GM18508 (cell line): ENCODE measurements around the gene SF1.

Experiments
- ATAC-seq: cut with Tn5 transposase; IDR thresholded peaks from one replicate; pipeline ENCODE4 v1.9.1; 2021; ENCODE audit warnings: moderate number of reproducible peaks; ENCODE audit not compliant: insufficient read depth, unreplicated experiment

SF1 gene

GRCh38 chr11:64751580-64751979, 26.8 kb downstream of the SF1 start:
- ATAC-seq: no peak

- no peak for ATAC-seq
Observed at GRCh38 chr11:64751136-64751535, 27.2 kb downstream of the SF1 start.

DNA sequence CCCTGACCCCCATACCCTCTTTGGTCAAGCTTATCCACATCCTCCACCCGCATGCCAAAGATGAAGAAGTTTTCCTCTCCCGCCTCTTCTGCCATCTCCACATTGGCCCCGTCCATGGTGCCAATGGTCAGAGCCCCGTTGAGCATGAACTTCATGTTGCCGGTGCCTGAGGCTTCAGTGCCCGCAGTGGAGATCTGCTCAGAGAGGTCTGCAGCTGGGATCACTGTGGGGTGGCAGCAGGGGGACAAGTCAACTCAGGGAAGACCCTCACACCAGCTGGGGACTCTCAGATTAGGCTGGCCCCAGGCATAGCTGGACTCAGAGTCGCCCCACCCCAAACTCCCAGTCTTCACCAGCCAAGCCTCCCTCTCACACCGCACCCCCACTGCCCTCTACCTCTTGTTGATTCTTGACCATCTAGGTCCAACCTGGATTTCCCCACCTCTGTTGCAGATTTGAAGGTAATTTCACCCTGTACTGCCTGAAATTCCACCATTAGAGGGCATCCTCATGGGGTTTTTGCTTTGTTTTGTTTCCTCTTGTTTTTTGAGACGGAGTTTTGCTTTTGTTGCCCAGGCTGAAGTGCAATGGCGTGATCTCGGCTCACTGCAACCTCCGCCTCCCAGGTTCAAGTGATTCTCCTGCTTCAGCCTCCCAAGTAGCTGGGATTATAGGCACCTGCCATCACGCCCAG, 27.8 kb downstream of the SF1 start:
- no peak for ATAC-seq

- ATAC-seq: no peak
Observed at GRCh38 chr11:64747961-64748665, 30.2 kb downstream of the SF1 start.

GRCh38 chr11:64746486-64746885, 31.9 kb downstream of the SF1 start:
- no peak for ATAC-seq

GRCh38 chr11:64745521-64746328, 32.6 kb downstream of the SF1 start:
- ATAC-seq: no peak

DNA sequence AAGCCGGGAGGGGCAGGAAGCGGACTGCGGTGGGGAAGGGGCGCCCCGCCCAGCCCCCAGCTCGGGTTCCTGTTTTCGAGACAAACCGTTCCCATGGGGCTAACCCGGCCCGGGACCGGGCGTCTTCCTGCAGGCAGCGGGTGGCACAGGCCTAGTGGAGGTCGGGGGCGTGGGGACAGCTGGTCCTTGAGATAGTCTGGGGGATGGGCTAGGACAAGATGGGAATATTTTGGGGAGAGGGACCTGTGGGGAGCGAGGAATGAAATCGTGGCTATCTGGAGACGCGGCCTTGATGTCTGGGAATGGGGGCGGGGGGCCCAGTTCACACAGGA, 33.2 kb downstream of the SF1 start:
- ATAC-seq: no peak

- ATAC-seq: no peak
Observed at GRCh38 chr11:64744544-64745188, 33.7 kb downstream of the SF1 start.

GRCh38 chr11:64743591-64744543, 34.5 kb downstream of the SF1 start, which contains the start of gene RASGRP2:
Gene RASGRP2 (minus strand): TSS chr11:64744142. CDS start chr11:64742866, 1,276 bp downstream.
- ATAC-seq: no peak

DNA sequence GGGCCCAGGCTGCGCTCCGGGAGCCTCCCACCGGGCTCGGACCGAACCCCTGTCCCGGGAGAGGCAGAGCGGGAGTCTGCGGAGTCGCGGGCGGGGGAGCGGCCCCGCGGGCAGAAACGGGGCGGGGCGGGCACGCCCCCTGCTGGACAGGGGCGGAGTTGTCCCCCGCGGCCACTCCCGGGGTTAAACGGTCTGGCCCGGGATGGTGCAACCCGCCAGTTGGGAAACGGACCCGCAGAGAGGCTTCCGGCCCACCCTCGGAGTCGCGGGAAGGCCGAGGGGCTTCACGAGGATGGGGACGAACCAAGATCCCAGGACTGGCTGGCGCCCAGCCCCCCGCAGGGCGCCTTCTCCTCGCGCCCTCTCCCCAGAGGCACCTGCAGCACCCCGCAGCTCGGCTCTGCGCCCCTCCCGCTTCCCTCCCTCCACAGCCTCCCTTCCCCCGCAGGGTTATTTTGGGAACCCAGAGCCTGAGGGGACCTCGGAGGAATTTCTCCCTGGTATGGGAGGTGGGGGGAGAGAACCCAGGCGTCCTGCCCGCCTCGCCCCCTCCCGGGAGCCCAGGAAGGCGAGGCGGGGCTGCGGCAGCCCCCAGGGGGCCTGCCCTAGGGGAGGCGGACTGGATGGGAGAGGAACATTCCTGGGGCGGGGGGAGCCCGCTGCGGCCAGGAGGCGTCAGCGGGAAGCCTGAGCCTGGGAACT, 35.3 kb downstream of the SF1 start:
- ATAC-seq: no peak

- no peak for ATAC-seq
Observed at GRCh38 chr11:64742087-64742888, 36.1 kb downstream of the SF1 start.

GRCh38 chr11:64741375-64742086, 36.8 kb downstream of the SF1 start:
- no peak for ATAC-seq

- no peak for ATAC-seq
Observed at GRCh38 chr11:64739871-64740270, 38.5 kb downstream of the SF1 start.

DNA sequence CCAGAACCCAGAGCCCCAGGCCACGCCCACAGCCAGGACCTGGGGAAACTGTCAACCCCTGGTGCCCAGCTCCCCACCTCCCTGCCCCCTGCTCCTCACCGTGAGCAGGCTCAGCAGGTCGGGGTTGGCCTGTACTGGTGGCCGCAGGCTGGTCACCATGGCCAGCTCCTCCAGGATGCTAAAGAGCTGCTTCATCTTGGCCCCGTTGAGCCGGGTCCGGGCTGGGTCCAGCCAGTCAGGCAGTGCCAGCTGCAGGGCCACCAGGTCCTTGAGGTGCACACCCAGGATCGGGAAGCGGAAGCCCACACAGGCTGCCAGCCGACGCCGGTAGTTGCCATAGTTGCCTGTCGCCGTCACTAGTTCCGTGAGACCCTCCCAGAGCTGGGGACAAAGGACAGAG, 41.7 kb downstream of the SF1 start:
- no peak for ATAC-seq

DNA sequence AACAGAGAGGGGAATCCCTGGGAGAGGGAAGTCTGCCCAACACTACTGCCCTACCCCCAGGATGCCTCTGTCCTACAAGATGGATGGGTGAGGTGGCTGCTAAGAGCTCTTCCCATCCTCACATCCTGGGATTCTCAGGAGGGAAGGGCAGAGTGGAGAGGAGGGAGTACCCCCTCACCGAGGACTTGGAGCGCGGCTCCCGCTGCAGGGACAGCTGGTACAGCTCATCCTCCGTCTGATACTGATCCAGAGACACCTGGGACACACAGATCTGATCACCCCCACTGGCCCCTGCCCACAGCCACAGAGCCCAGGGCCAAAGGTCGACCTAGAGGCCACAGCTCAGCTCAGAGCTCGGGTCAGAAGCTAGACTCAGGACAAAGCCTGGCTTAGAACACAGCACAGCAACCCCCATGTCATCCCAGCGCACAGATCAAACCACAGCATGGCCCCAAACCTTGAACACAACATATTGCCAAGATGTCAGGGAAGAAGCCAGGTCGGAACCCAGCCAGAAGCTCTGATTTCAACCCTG, 42.5 kb downstream of the SF1 start:
- no peak for ATAC-seq

DNA sequence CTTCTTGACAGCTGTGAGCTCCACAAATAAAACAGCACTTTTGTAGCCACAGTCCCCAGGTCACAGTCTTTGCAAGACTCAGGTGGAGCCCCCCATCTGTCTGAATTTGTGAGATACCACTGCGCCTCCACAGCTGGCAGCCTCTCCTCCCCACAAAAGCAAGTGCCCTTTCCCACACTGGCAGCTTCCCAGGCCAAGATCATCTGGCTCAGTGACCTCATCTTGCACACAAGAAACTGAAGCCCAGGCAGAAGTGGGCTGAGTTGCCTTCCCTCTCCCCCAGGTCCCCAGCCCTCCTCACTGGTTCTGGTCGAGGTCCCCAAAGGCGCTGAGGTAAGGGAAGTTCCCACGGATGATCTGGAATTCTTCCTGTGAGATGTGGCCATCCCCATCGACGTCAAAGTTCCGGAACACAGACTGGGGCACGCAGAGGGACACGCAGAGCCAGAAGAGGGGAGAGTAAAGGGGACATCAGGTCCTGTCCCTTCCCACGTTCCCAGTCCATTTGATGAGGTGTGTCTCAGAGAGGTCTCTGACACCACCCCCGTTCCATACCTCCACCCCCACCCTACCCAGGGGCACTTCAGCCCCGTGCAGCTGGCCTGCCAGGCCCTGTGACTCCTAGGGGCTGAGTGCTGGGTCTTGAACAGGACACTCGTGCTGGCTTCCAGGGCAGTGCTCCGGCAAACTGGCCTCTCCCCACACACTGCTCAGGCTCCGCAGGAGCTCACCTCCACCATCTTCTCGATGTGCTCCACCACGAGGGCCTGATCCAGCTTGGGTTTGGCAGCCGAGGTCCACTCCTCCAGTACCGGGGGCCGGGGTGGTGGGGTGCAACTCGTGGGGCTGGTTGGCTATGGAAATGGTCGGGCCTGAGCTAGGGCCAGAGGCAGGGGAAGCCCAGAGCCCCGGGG, 43.3 kb downstream of the SF1 start:
- ATAC-seq: no peak
